WTC11 (cell line): ENCODE results near the gene GOSR1.

Experiments used
- TF ChIP-seq, protein P1 (sequence below): sonication (generic); formaldehyde crosslinking; IDR thresholded peaks from 2 replicates; pipeline ENCODE4 v1.8.0; 2022; ENCODE audit warnings: missing genetic modification reagents
- TF ChIP-seq, protein P2 (sequence below): fragments of 200-600 bp; IDR thresholded peaks from 2 replicates; pipeline ENCODE4 v1.8.0; 2022; ENCODE audit warnings: antibody characterized with exemption
- TF ChIP-seq, protein P3 (sequence below): fragments of 250-450 bp; sonication (Bioruptor Pico); IDR thresholded peaks from 2 replicates; pipeline ENCODE4 v1.9.0; 2021; ENCODE audit warnings: mild to moderate bottlenecking, borderline replicate concordance
- TF ChIP-seq, protein P4 (sequence below): sonication (generic); formaldehyde crosslinking; IDR thresholded peaks from 2 replicates; pipeline ENCODE4 v1.8.0; 2023; ENCODE audit warnings: missing genetic modification reagents, mild to moderate bottlenecking, borderline replicate concordance

DNA sequence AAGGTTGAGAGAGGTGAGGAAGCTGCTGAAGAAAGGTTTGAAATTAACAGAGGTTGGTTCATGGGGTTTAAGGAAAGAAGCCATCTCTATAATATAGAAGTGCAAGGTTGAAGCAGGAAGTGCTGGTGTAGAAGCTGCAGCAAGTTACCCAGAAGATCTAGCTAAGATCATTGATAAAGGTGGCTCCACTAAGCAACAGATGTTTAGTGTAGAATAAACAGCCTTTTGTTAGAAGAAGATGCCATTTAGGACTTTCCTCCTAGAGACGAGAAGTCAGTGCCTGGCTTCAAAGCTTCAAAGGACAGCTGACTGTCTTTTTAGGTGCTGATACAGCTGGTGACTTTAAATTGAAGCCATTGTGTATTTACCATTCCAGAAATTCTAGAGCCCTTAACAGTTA, 29.3 kb downstream of the GOSR1 start:
- TF ChIP-seq, protein P1, sequence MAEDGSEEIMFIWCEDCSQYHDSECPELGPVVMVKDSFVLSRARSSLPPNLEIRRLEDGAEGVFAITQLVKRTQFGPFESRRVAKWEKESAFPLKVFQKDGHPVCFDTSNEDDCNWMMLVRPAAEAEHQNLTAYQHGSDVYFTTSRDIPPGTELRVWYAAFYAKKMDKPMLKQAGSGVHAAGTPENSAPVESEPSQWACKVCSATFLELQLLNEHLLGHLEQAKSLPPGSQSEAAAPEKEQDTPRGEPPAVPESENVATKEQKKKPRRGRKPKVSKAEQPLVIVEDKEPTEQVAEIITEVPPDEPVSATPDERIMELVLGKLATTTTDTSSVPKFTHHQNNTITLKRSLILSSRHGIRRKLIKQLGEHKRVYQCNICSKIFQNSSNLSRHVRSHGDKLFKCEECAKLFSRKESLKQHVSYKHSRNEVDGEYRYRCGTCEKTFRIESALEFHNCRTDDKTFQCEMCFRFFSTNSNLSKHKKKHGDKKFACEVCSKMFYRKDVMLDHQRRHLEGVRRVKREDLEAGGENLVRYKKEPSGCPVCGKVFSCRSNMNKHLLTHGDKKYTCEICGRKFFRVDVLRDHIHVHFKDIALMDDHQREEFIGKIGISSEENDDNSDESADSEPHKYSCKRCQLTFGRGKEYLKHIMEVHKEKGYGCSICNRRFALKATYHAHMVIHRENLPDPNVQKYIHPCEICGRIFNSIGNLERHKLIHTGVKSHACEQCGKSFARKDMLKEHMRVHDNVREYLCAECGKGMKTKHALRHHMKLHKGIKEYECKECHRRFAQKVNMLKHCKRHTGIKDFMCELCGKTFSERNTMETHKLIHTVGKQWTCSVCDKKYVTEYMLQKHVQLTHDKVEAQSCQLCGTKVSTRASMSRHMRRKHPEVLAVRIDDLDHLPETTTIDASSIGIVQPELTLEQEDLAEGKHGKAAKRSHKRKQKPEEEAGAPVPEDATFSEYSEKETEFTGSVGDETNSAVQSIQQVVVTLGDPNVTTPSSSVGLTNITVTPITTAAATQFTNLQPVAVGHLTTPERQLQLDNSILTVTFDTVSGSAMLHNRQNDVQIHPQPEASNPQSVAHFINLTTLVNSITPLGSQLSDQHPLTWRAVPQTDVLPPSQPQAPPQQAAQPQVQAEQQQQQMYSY (CRISPR knock-in tag), result no peak
- TF ChIP-seq, protein P2, sequence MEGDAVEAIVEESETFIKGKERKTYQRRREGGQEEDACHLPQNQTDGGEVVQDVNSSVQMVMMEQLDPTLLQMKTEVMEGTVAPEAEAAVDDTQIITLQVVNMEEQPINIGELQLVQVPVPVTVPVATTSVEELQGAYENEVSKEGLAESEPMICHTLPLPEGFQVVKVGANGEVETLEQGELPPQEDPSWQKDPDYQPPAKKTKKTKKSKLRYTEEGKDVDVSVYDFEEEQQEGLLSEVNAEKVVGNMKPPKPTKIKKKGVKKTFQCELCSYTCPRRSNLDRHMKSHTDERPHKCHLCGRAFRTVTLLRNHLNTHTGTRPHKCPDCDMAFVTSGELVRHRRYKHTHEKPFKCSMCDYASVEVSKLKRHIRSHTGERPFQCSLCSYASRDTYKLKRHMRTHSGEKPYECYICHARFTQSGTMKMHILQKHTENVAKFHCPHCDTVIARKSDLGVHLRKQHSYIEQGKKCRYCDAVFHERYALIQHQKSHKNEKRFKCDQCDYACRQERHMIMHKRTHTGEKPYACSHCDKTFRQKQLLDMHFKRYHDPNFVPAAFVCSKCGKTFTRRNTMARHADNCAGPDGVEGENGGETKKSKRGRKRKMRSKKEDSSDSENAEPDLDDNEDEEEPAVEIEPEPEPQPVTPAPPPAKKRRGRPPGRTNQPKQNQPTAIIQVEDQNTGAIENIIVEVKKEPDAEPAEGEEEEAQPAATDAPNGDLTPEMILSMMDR, result no peak
- TF ChIP-seq, protein P3, sequence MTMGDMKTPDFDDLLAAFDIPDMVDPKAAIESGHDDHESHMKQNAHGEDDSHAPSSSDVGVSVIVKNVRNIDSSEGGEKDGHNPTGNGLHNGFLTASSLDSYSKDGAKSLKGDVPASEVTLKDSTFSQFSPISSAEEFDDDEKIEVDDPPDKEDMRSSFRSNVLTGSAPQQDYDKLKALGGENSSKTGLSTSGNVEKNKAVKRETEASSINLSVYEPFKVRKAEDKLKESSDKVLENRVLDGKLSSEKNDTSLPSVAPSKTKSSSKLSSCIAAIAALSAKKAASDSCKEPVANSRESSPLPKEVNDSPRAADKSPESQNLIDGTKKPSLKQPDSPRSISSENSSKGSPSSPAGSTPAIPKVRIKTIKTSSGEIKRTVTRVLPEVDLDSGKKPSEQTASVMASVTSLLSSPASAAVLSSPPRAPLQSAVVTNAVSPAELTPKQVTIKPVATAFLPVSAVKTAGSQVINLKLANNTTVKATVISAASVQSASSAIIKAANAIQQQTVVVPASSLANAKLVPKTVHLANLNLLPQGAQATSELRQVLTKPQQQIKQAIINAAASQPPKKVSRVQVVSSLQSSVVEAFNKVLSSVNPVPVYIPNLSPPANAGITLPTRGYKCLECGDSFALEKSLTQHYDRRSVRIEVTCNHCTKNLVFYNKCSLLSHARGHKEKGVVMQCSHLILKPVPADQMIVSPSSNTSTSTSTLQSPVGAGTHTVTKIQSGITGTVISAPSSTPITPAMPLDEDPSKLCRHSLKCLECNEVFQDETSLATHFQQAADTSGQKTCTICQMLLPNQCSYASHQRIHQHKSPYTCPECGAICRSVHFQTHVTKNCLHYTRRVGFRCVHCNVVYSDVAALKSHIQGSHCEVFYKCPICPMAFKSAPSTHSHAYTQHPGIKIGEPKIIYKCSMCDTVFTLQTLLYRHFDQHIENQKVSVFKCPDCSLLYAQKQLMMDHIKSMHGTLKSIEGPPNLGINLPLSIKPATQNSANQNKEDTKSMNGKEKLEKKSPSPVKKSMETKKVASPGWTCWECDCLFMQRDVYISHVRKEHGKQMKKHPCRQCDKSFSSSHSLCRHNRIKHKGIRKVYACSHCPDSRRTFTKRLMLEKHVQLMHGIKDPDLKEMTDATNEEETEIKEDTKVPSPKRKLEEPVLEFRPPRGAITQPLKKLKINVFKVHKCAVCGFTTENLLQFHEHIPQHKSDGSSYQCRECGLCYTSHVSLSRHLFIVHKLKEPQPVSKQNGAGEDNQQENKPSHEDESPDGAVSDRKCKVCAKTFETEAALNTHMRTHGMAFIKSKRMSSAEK (CRISPR knock-in tag), result no peak
- TF ChIP-seq, protein P4, sequence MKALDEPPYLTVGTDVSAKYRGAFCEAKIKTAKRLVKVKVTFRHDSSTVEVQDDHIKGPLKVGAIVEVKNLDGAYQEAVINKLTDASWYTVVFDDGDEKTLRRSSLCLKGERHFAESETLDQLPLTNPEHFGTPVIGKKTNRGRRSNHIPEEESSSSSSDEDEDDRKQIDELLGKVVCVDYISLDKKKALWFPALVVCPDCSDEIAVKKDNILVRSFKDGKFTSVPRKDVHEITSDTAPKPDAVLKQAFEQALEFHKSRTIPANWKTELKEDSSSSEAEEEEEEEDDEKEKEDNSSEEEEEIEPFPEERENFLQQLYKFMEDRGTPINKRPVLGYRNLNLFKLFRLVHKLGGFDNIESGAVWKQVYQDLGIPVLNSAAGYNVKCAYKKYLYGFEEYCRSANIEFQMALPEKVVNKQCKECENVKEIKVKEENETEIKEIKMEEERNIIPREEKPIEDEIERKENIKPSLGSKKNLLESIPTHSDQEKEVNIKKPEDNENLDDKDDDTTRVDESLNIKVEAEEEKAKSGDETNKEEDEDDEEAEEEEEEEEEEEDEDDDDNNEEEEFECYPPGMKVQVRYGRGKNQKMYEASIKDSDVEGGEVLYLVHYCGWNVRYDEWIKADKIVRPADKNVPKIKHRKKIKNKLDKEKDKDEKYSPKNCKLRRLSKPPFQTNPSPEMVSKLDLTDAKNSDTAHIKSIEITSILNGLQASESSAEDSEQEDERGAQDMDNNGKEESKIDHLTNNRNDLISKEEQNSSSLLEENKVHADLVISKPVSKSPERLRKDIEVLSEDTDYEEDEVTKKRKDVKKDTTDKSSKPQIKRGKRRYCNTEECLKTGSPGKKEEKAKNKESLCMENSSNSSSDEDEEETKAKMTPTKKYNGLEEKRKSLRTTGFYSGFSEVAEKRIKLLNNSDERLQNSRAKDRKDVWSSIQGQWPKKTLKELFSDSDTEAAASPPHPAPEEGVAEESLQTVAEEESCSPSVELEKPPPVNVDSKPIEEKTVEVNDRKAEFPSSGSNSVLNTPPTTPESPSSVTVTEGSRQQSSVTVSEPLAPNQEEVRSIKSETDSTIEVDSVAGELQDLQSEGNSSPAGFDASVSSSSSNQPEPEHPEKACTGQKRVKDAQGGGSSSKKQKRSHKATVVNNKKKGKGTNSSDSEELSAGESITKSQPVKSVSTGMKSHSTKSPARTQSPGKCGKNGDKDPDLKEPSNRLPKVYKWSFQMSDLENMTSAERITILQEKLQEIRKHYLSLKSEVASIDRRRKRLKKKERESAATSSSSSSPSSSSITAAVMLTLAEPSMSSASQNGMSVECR (CRISPR knock-in tag), result no peak
